ENCODE results near the gene MT1B. TPM values are rescaled to one million over a fixed set of nuclear protein-coding genes. Genes with fewer than 3 reads are reported as not detected.

MT1B gene
- total RNA-seq, 1 donor from 2014 or later = not detected

- DNase-seq (ENCODE audit: low read depth in 2 of 2) = no peak
Measured at GRCh38 chr16:56684926-56685590, 33.4 kb downstream of the MT1B start.

- no peak for DNase-seq (ENCODE audit: low read depth in 2 of 2)
Measured at GRCh38 chr16:56686758-56687157, 35.1 kb downstream of the MT1B start.

GRCh38 chr16:56688762-56689161 lies 37.1 kb downstream of the MT1B start:
- DNase-seq (ENCODE audit: low read depth in 2 of 2) = no peak

- no peak for DNase-seq (ENCODE audit: low read depth in 2 of 2)
Measured at GRCh38 chr16:56689171-56689570, 37.5 kb downstream of the MT1B start.

GRCh38 chr16:56690420-56691122 lies 38.9 kb downstream of the MT1B start:
- no peak for DNase-seq (ENCODE audit: low read depth in 2 of 2)

- no peak for DNase-seq (ENCODE audit: low read depth in 2 of 2)
Measured at GRCh38 chr16:56691885-56692284, 40.2 kb downstream of the MT1B start.

GRCh38 chr16:56695246-56695645 lies 43.6 kb downstream of the MT1B start:
- no peak for DNase-seq (ENCODE audit: low read depth in 2 of 2)

GRCh38 chr16:56697456-56698155 lies 45.9 kb downstream of the MT1B start:
- no peak for DNase-seq (ENCODE audit: low read depth in 2 of 2)

GRCh38 chr16:56700195-56700594 lies 48.5 kb downstream of the MT1B start:
- no peak for DNase-seq (ENCODE audit: low read depth in 2 of 2)

- no peak for DNase-seq (ENCODE audit: low read depth in 2 of 2)
Measured at GRCh38 chr16:56700631-56701030, 48.9 kb downstream of the MT1B start.

GRCh38 chr16:56701534-56701933 lies 49.8 kb downstream of the MT1B start:
- no peak for DNase-seq (ENCODE audit: low read depth in 2 of 2)

Other genes with a start within 250 kb of the MT1B start
- 251 and 306 TPM in 2 replicates for gene AMFR, start 226.3 kb upstream of the MT1B start, total RNA-seq
- gene NUDT21, start 200.6 kb upstream of the MT1B start, total RNA-seq = 62.1 and 82.0 TPM in 2 replicates
- gene OGFOD1, start 200.3 kb upstream of the MT1B start, total RNA-seq = 44.3 and 49.8 TPM in 2 replicates
- 39.2 and 40.8 TPM in 2 replicates for gene BBS2, start 131.9 kb upstream of the MT1B start, total RNA-seq
- gene MT4, start 86.8 kb upstream of the MT1B start, total RNA-seq = not detected in 2 replicates
- gene MT3, start 62.4 kb upstream of the MT1B start, total RNA-seq = not detected in 2 replicates
- 32.5 and 46.3 TPM in 2 replicates for gene MT2A, start 43.3 kb upstream of the MT1B start, total RNA-seq
- gene MT1E, start 26.1 kb upstream of the MT1B start, total RNA-seq = 11.1 and 108 TPM in 2 replicates
- gene MT1M, start 19.2 kb upstream of the MT1B start, total RNA-seq = 0.38 and 0.90 TPM in 2 replicates
- gene MT1A, start 13.2 kb upstream of the MT1B start, total RNA-seq = 1.7 TPM in 1 of 2 replicates, not detected in the other
- gene MT1F, start 6.1 kb downstream of the MT1B start, total RNA-seq = 0.51 and 0.64 TPM in 2 replicates
- not detected in 2 replicates for gene MT1G, start 16.2 kb downstream of the MT1B start, total RNA-seq
- not detected in 2 replicates for gene MT1H, start 17.9 kb downstream of the MT1B start, total RNA-seq
- gene MT1X, start 30.6 kb downstream of the MT1B start, total RNA-seq = 7.0 and 15.0 TPM in 2 replicates
- gene NUP93, start 78.2 kb downstream of the MT1B start, total RNA-seq = 60.7 and 85.4 TPM in 2 replicates
- not detected in 2 replicates for gene SLC12A3, start 213.3 kb downstream of the MT1B start, total RNA-seq